HG03558 (cell line): ENCODE results near the gene DQX1.

Experiments used
- ATAC-seq: cut with Tn5 transposase; IDR thresholded peaks from one replicate; pipeline ENCODE4 v1.9.1; 2021; ENCODE audit warnings: moderate number of reproducible peaks; ENCODE audit not compliant: unreplicated experiment; ENCODE audit errors: extremely low read depth

Gene DQX1

DNA sequence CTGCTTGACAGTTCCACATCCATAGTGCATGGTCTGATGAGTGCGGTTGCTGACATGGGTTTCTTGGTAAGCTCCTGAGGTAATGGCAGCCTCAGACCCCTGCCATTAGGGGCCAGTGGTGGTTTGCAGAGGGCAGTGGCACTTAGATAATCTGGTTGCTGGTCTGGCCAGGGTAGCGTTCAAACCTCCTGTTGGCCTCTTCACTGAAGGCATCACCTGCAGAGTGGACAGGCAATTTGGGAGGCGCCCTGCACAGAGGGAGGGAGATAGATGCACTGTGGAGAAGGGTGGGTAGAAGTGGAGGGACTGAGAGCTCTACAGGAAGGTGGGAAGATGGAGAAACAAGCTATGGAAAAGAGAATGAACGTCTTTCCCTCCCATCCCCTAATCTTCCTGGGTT is 7.4 kb upstream of the DQX1 start:
- no peak for ATAC-seq

GRCh38 chr2:74532222-74532621 is 6.2 kb upstream of the DQX1 start:
- no peak for ATAC-seq

GRCh38 chr2:74531666-74532065 is 5.6 kb upstream of the DQX1 start:
- no peak for ATAC-seq

- no peak for ATAC-seq
Measured at GRCh38 chr2:74530239-74531187, 4.5 kb upstream of the DQX1 start.

- ATAC-seq: peak; percentile 56
Measured at GRCh38 chr2:74529357-74530238, 3.6 kb upstream of the DQX1 start, which contains the start of the genes AUP1 and HTRA2. Gene AUP1 (minus strand): TSS chr2:74529706. CDS start chr2:74529629, 77 bp downstream. Gene HTRA2 (plus strand): TSS chr2:74529933. CDS start chr2:74530007, 74 bp downstream.

DNA sequence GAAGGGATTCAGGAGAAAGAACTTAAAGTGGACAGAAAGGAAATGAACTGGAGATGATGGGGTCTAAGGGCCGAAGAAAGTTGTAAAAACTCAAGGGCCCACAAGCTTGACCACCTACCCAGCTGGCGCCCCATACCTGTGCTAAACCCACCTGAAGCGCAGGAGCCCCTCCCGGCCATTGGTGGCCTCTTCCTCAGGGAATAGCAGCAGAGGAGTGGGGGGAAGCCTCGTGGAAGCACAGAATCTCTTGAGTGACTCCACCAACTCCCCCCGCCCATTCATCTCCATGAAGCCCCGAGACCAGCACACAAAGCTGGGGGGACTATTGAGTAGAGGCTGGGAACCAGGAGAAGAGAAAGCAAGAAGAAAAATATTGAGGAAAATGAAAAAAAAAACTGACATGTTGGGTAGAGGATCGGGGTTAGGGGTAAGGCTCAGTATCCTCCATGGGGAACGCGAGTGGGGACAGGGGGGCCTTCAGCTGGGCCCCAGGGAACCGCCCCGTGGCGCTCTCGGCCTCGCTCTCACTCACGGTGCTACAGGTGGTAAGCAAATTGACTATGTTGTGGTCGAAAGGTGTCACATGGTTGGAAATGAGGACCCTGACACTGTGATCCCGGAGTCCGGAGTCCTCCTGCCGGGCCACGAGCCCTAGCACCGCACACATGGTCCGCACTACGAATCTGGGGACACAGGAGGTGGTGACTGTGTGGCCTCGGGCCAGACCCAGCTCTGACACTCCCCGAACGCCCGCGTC is 2.7 kb upstream of the DQX1 start:
- no peak for ATAC-seq

- no peak for ATAC-seq
Measured at GRCh38 chr2:74527741-74528140, 1.7 kb upstream of the DQX1 start.

- no peak for ATAC-seq
Measured at GRCh38 chr2:74526649-74527230, 709 bp upstream of the DQX1 start.

- ATAC-seq: no peak
Measured at GRCh38 chr2:74524955-74525716, 895 bp downstream of the DQX1 start.

DNA sequence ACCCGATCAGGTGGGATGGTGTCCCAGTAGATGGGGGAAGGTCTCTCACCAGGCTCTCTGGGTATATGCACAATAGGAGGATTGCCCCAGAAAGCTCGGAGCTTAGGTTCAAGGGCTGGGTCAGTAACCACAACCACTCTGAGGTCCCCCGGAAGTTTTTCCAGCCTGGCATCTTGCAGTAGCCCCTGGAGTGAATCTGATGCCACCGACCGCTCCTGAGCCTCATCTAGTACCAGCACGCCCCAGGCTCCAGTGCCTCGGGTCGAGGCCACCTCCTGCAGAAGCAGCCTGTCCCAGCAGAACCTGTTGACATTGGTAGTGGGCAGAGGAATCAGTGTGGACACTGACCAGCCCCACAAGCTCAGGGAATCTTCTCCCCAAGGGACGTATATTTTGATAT is 2.0 kb downstream of the DQX1 start:
- ATAC-seq: no peak

DNA sequence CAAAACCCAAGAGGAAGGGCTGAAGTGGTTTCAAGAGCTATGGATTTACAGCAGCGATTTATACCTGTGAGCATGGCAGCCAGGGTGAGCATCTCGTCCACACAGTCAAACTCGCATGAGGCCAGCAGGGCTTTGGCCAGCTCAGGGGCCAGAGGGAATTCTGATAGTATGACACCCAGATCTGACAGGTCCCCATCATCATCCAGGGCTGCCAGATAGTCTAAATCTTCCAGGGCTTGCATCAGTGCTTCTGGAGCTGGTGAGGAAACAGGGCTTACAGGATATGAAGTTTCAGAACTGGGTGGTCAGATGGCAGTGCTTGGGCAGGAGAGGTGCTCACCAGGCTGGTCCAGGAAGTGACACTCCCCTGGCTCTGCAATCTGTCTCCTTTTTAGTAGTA is 3.5 kb downstream of the DQX1 start:
- no peak for ATAC-seq

GRCh38 chr2:74516650-74517049 is 9.4 kb downstream of the DQX1 start:
- no peak for ATAC-seq

DNA sequence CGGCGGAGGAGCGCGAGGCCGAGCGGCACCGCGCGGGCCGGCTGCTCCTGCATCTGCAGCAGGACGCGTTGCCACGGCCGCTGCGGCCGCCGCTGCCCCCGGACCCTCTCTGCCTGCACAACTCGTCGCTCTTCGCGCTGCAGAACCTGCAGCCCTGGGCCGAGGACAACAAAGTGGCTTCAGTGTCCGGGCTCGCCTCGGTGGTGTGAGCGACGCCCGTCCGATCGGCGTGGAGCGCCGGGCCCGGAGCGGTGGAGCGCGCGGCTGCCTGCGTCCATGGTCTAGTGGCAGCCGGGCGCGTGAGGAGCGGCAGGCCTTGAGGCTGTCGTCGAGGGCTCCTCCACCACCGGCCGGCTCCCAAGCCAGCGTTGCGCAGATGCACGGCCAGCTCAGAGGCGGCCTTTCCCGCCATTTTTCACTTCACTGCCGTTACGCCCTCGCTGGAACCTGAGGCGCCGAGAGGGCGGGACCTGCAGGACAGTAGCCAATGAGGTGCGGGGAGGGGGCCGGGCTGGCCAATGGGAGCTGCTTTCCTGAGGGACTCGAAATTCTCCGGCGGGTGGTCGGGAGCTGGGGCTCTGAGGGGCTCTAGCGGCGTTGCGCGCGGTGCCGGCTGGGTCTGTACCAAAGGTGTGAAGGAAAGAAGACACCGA is 9.9 kb downstream of the DQX1 start:
- no peak for ATAC-seq

GRCh38 chr2:74515271-74515980 is 10.6 kb downstream of the DQX1 start:
- no peak for ATAC-seq

DNA sequence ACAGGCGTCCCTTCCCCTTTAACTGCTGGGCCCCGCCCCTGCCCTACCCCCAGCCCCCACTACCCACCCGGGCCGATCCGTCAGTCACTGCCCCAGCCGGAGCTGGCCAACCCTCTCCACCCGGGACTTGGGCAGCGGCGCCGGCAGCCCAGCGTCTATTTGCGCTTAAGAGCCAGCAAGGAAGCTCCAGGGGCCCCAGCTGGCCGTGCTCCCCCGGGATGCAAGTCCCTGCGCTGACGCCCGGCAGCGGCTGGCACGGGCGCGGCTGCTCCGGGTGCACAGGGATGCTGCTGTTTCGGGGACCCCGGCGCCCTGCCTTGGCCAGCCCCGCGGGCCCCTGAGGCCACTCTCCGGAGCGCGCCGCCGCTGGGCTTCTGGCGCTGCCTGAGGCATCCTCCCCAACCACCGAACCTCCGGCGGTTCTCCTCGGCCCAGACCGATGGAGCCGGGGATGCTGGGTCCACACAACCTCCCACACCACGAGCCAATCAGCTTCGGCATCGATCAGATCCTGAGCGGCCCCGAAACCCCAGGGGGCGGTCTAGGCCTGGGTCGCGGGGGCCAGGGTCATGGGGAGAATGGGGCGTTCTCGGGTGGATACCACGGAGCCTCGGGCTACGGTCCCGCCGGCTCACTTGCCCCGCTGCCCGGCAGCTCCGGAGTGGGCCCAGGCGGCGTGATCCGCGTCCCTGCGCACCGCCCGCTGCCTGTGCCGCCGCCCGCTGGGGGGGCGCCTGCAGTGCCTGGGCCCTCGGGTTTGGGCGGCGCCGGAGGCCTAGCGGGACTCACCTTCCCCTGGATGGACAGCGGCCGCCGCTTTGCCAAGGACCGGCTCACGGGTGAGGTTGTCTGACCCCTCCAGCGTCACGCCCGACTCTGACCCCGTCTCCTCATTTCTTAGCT is 11.4 kb downstream of the DQX1 start, which contains the start of gene TLX2:
Gene TLX2 (plus strand): TSS at position 83 of the 903 bp plus-strand sequence. CDS start 357 bp downstream, at position 440.
- no peak for ATAC-seq

GRCh38 chr2:74513605-74514367 is 12.2 kb downstream of the DQX1 start:
- ATAC-seq: no peak
